CD14-positive monocyte (primary cell): ENCODE data around the gene SZT2. TPM values are rescaled to one million over a fixed set of nuclear protein-coding genes. Genes with fewer than 3 reads are reported as not detected.

ENCODE experiments used
- DNase-seq, 3 donors: peaks; one replicate each; pipeline ENCODE4 v3.0.0-alpha.2; 2011 to 2022
- H2AFZ ChIP-seq: 2 replicates; pipeline ENCODE4 v1.6.0; 2012; ENCODE audit warnings: mild to moderate bottlenecking, low read depth, low read length, inconsistent platforms; ENCODE audit not compliant: insufficient read depth, poor library complexity, severe bottlenecking
- H3K27ac ChIP-seq, 2 donors: 1 replicate in 1 of 2; 2 replicates in 1 of 2; pipeline ENCODE4 v1.5.1; 2012 to 2013; ENCODE audit warnings: low read length in 2 of 2, control low read depth in 1 of 2, inconsistent platforms in 1 of 2, low read depth in 1 of 2, mild to moderate bottlenecking in 1 of 2
- H3K27me3 ChIP-seq, 2 donors: one replicate each; pipeline versions ENCODE4 v1.6.0 to v1.6.1; 2011 to 2013; ENCODE audit warnings: low read length in 2 of 2; ENCODE audit not compliant: control insufficient read depth in 2 of 2, insufficient read depth in 2 of 2
- H3K36me3 ChIP-seq, 2 donors: replicated peaks in 1 of 2; 1 replicate in 1 of 2; 2 replicates in 1 of 2; pipeline versions ENCODE4 v1.5.1 to v1.6.1; 2012 to 2013; ENCODE audit warnings: low read length in 2 of 2, control low read depth in 1 of 2, inconsistent platforms in 1 of 2, mild to moderate bottlenecking in 1 of 2; ENCODE audit not compliant: insufficient read depth in 2 of 2, control insufficient read depth in 1 of 2
- H3K4me1 ChIP-seq, 2 donors: 1 replicate in 1 of 2; 2 replicates in 1 of 2; pipeline versions ENCODE4 v1.5.1 to v1.6.1; 2012 to 2013; ENCODE audit warnings: low read length in 2 of 2, control low read depth in 1 of 2, inconsistent platforms in 1 of 2, mild to moderate bottlenecking in 1 of 2, moderate library complexity in 1 of 2; ENCODE audit not compliant: insufficient read depth in 2 of 2, control insufficient read depth in 1 of 2
- H3K4me2 ChIP-seq: replicated peaks from 2 replicates; pipeline ENCODE3; 2012; ENCODE audit warnings: low read length, moderate library complexity, mild to moderate bottlenecking; ENCODE audit not compliant: poor library complexity, severe bottlenecking; ENCODE audit errors: extremely low read depth
- H3K4me3 ChIP-seq, 3 experiments: fragments of 200-600 bp in 1 of 3; sonication (generic) in 1 of 3; replicated peaks in 1 of 3; 1 replicate in 2 of 3; 2 replicates in 1 of 3; pipeline ENCODE4 v1.5.1; 2011 to 2013; ENCODE audit warnings: low read length in 3 of 3, mild to moderate bottlenecking in 3 of 3, control low read depth in 2 of 3, low read depth in 2 of 3, inconsistent platforms in 1 of 3, moderate library complexity in 1 of 3
- H3K79me2 ChIP-seq: 2 replicates; pipeline ENCODE4 v1.6.0; 2012; ENCODE audit warnings: mild to moderate bottlenecking, control low read depth, inconsistent platforms, low read length, moderate library complexity; ENCODE audit not compliant: insufficient read depth
- H3K9ac ChIP-seq: 2 replicates; pipeline ENCODE4 v1.6.0; 2017; ENCODE audit warnings: low read length, mild to moderate bottlenecking; ENCODE audit not compliant: insufficient read depth, poor library complexity, severe bottlenecking
- H3K9me3 ChIP-seq, 2 donors: replicated peaks in 1 of 2; 1 replicate in 1 of 2; 2 replicates in 1 of 2; pipeline versions ENCODE4 v1.5.1 to v1.6.1; 2012 to 2013; ENCODE audit warnings: low read length in 2 of 2, control low read depth in 1 of 2; ENCODE audit not compliant: control insufficient read depth in 1 of 2, insufficient read depth in 1 of 2
- H4K20me1 ChIP-seq: 2 replicates; pipeline ENCODE4 v1.6.0; 2012; ENCODE audit warnings: mild to moderate bottlenecking, low read length, control low read depth, moderate library complexity; ENCODE audit not compliant: insufficient read depth
- H3K27ac Mint-ChIP-seq, 7 donors: one replicate each; pipeline ENCODE4 v1.8.0; 2020; ENCODE audit warnings: mild to moderate bottlenecking in 7 of 7, mixed read lengths in 7 of 7, moderate library complexity in 6 of 7, inconsistent platforms in 2 of 7
- H3K27me3 Mint-ChIP-seq, 3 donors: one replicate each; pipeline ENCODE4 v1.8.0; 2021 to 2022; ENCODE audit warnings: low read depth in 3 of 3, mild to moderate bottlenecking in 3 of 3, mixed read lengths in 3 of 3, moderate library complexity in 3 of 3, inconsistent platforms in 1 of 3
- H3K36me3 Mint-ChIP-seq, 2 donors: one replicate each; pipeline ENCODE4 v1.8.0; 2020; ENCODE audit warnings: mixed read lengths in 2 of 2, inconsistent platforms in 1 of 2, mild to moderate bottlenecking in 1 of 2
- H3K4me1 Mint-ChIP-seq: one replicate; pipeline ENCODE4 v1.8.0; 2020; ENCODE audit warnings: mild to moderate bottlenecking, mixed read lengths
- H3K4me3 Mint-ChIP-seq, 2 donors: one replicate each; pipeline ENCODE4 v1.8.0; 2020; ENCODE audit warnings: mild to moderate bottlenecking in 2 of 2, mixed read lengths in 2 of 2, moderate library complexity in 1 of 2
- H3K9me3 Mint-ChIP-seq, 7 donors: one replicate each; pipeline ENCODE4 v1.8.0; 2020 to 2022; ENCODE audit warnings: mixed read lengths in 7 of 7, mild to moderate bottlenecking in 6 of 7, moderate library complexity in 6 of 7, inconsistent platforms in 2 of 7
- CTCF ChIP-seq: fragments of 200-600 bp; IDR thresholded peaks from one replicate; pipeline ENCODE4 v1.8.0; 2022; ENCODE audit warnings: antibody characterized with exemption, mild to moderate bottlenecking
- WGBS: methylation state at CpG from one replicate; pipeline ENCODE4 v1.1.5; 2013; ENCODE audit warnings: missing lambda C conversion rate; ENCODE audit not compliant: insufficient coverage; 5-methylcytosine and 5-hydroxymethylcytosine counted together
- intact Hi-C, 2 donors: fragments of 100-400 bp; cut with micrococcal nuclease; formaldehyde crosslinking; loops; one replicate each; pipeline versions ENCODE4 v1.15.0 to v1.15.1; 2023
- polyA plus RNA-seq, 3 donors: library from polyadenylated mRNA; depleted of rRNA in 1 of 3; unstranded in 2 of 3; stranded (reverse) in 1 of 3; fragments of 300-500 nt in 2 of 3; fragments of >200 nt in 1 of 3; fragmentation: Illumina TruSeq in 2 of 3; gene quantifications; 1 replicate in 2 of 3; 2 replicates in 1 of 3; pipeline ENCODE4 v1.2.3, GENCODE V29; 2012 to 2021

SZT2 gene
- polyA plus RNA-seq, 3 donors = 2.4 to 29.9 (median 2.6) TPM

DNA sequence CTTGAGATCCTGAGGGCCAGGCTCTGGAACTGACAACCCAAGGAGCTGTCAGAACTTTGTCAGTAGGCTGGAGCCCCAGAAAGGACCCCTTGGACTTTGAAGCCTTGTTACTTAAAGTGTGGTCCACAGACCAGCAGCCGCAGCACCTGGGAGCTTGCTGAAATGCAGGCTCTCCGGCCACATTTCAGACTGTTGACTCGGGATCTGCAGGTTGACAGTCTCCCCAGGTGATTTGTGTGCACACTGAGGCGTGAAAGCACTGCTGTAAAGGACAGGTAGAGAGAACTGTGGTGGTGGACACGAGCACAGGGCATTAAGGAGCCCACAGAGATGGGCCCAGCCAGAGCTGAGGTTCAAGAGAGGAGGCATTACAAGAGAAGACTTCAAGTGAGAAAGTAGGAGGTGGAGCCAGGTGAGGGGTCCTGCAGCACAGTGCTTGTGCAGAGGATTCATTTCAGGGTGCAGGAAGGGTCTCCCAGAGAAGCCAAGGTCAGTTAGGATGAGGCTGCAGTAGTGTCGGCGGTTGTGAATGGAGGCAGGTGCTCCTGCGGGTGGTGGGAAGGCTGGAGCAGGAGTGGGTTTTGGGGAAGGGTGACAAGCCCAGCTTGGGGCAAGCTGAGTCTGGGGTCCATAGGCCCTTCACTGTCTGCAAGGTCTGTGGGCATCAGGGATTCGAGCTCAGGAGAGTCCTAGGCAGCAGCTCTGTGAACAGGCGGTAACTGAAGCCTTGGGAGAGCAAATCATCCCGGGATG lies 59.4 kb downstream of the SZT2 start:
- intact Hi-C loops = no loop called here
- H3K27me3 Mint-ChIP-seq = peaks cover 3 to 5% (median 3%) of the 10 kb centered on the region in 3 donors

DNA sequence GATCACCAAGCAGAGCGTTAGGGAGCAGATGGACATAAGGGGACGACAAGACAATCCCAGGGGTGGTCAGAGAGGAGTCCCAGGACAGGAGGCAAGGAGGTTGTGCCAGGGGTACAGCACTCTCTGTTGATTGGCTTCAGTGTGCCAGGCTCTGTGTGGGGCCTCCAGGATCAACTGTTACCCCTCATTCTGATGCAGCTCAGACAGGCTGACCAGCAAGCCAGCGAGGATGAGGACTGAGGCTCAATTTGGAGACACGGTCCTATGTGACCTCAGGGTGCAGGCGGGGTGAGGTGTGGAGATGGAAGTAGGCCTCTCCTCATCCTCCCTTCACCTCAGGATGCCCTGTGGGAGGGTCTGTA lies 60.0 kb downstream of the SZT2 start:
- Histone ChIP-seq H3K27me3 (no peaks in the 10 kb centered on the region), H3K4me3 (no peak overlapping the region), H3K4me2 (no peak overlapping the region), H3K9ac (no peak overlapping the region), H3K79me2 (no peaks in the 10 kb centered on the region), H2AFZ (no peak overlapping the region), H3K4me1 (peaks cover 15% of the 10 kb centered on the region in 2 donors), H3K36me3 (peaks cover 67 to 76% of the 10 kb centered on the region in 2 donors), H3K27ac (no peak overlapping the region), H4K20me1 (peaks cover 6% of the 10 kb centered on the region), H3K9me3 (no peaks in the 10 kb centered on the region)
- Mint-ChIP-seq H3K4me3 (no peak overlapping the region), H3K27ac (peak overlapping the region in 1 of 7 donors; percentile 17), H3K27me3 (peaks cover 3 to 5% (median 5%) of the 10 kb centered on the region in 3 donors), H3K4me1 (peaks cover 18% of the 10 kb centered on the region), H3K36me3 (peaks cover 75 to 80% of the 10 kb centered on the region in 2 donors), H3K9me3 (peaks cover 0 to 3% (median 0%) of the 10 kb centered on the region in 7 donors)
- WGBS = 89% methylated on average over 2 of the region's 5 CpGs
- intact Hi-C loops = no loop called here
- DNase-seq = no peak
- no peak for TF ChIP-seq CTCF

More for the DNA sequence above, 59.4 kb downstream of the SZT2 start:
- H3K4me1 ChIP-seq = peaks cover 9 to 10% of the 10 kb centered on the region in 2 donors
- no peak overlapping the region for H2AFZ ChIP-seq
- peaks cover 73 to 82% of the 10 kb centered on the region in 2 donors for H3K36me3 ChIP-seq
- H4K20me1 ChIP-seq = peaks cover 6% of the 10 kb centered on the region
- H3K79me2 ChIP-seq = no peaks in the 10 kb centered on the region
- no peak for TF ChIP-seq CTCF
- H3K9me3 ChIP-seq = no peaks in the 10 kb centered on the region
- no peak overlapping the region for H3K9ac ChIP-seq
- H3K36me3 Mint-ChIP-seq = peaks cover 80 to 86% of the 10 kb centered on the region in 2 donors
- H3K4me3 Mint-ChIP-seq = no peak overlapping the region
- H3K4me2 ChIP-seq = no peak overlapping the region
- H3K27ac ChIP-seq = no peak overlapping the region
- peaks cover 0 to 1% (median 0%) of the 10 kb centered on the region in 7 donors for H3K9me3 Mint-ChIP-seq
- 96% methylated on average over 11 of the region's 11 CpGs for WGBS
- peaks cover 13% of the 10 kb centered on the region for H3K4me1 Mint-ChIP-seq
- no peak for DNase-seq
- peak overlapping the region in 1 of 7 donors; percentile 17 for H3K27ac Mint-ChIP-seq
- no peaks in the 10 kb centered on the region for H3K27me3 ChIP-seq
- H3K4me3 ChIP-seq = no peak overlapping the region
